BJ (cell line): ENCODE results near the gene ROS1. TPM values are rescaled to one million over a fixed set of nuclear protein-coding genes. Genes with fewer than 3 reads are reported as not detected.

Experiments used
- CTCF ChIA-PET: fragments of 350-600 bp; formaldehyde crosslinking; extraction: SDS; loops from one replicate; lab custom pipeline; 2021; ENCODE audit warnings: antibody characterized with exemption, inconsistent platforms; lab: Yijun Ruan, JAX
- POLR2A ChIA-PET: fragments of 300-600 bp; sonication (Branson Sonifier 250); formaldehyde crosslinking; extraction: SDS; loops from one replicate; lab custom pipeline; 2021; ENCODE audit warnings: antibody characterized with exemption; lab: Charles Lee
- DNase-seq: peaks from one replicate; pipeline ENCODE4 v3.0.0-alpha.2; 2011; ENCODE audit warnings: low read depth
- H3K27me3 ChIP-seq: 2 replicates; pipeline ENCODE4 v1.6.0; 2011; ENCODE audit warnings: low read length; ENCODE audit not compliant: control insufficient read depth, insufficient read depth
- H3K36me3 ChIP-seq: 2 replicates; pipeline ENCODE4 v1.5.1; 2011; ENCODE audit warnings: low read length; ENCODE audit not compliant: control insufficient read depth, insufficient read depth
- H3K4me3 ChIP-seq: 2 replicates; pipeline ENCODE4 v1.5.1; 2011; ENCODE audit warnings: low read depth, mild to moderate bottlenecking, control low read depth, low read length
- polyA plus RNA-seq: library from polyadenylated mRNA; depleted of rRNA; stranded (reverse); fragments of >200 nt; gene quantifications from 2 replicates; pipeline ENCODE4 v1.2.3, GENCODE V29; 2011
- TF ChIP-seq, protein P1 (sequence below): IDR thresholded peaks from 2 replicates; pipeline ENCODE4 v1.5.1; 2011; ENCODE audit warnings: low read depth, mild to moderate bottlenecking, control low read depth, inconsistent platforms, low read length, moderate library complexity; ENCODE audit not compliant: insufficient read depth

ROS1 gene
- polyA plus RNA-seq, 1 experiment, result 0.16 TPM

DNA sequence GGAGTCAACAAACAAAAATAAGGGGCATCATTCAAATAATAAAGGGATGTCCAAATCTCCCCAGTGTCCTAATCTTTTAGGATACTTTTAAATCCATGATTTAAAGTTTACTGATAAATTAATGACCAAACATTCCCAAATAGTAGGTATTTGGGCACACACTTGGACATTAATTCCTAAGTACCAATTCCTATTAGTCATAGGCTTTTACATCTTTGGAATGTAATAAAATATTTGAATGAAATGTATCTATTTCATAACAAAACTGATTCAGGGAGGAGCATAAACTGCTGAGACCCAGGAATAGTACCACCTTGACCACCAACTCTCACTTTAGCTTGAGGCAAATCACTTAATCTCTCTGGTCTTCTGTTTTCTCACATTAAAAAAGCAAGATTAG is 116.1 kb downstream of the ROS1 start:
- TF ChIP-seq, protein P1, sequence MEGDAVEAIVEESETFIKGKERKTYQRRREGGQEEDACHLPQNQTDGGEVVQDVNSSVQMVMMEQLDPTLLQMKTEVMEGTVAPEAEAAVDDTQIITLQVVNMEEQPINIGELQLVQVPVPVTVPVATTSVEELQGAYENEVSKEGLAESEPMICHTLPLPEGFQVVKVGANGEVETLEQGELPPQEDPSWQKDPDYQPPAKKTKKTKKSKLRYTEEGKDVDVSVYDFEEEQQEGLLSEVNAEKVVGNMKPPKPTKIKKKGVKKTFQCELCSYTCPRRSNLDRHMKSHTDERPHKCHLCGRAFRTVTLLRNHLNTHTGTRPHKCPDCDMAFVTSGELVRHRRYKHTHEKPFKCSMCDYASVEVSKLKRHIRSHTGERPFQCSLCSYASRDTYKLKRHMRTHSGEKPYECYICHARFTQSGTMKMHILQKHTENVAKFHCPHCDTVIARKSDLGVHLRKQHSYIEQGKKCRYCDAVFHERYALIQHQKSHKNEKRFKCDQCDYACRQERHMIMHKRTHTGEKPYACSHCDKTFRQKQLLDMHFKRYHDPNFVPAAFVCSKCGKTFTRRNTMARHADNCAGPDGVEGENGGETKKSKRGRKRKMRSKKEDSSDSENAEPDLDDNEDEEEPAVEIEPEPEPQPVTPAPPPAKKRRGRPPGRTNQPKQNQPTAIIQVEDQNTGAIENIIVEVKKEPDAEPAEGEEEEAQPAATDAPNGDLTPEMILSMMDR, result no peak
- ChIA-PET POLR2A (no interaction called here), CTCF (no interaction called here)
- Histone ChIP-seq H3K27me3 (no peaks in the 10 kb centered on the region; the same call in 1 of the 2 replicates), H3K4me3 (no peak overlapping the region), H3K36me3 (no peaks in the 10 kb centered on the region)
- no peak for DNase-seq

DNA sequence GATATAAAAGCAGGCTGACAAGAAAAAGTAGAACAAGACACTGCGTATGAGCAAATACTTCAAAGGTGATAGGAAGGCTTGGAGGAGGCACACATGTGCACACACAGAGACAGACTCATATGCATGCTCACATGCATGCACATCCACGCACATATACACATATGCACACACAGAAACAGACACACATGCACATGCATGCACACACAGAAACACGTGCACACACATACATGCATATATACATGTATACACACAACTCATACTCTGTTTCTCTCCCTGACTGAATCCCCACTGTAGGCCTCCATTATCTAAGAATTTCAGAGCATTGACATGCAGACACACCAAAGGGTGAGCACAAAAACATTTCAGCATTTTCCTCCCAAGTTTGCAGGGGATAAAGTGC is 116.7 kb downstream of the ROS1 start:
- Histone ChIP-seq H3K36me3 (no peaks in the 10 kb centered on the region), H3K4me3 (no peak overlapping the region), H3K27me3 (no peaks in the 10 kb centered on the region; the same call in 1 of the 2 replicates)
- POLR2A ChIA-PET, result no interaction called here
- CTCF ChIA-PET, result no interaction called here
- TF ChIP-seq, protein P1, result no peak
- no peak for DNase-seq

DNA sequence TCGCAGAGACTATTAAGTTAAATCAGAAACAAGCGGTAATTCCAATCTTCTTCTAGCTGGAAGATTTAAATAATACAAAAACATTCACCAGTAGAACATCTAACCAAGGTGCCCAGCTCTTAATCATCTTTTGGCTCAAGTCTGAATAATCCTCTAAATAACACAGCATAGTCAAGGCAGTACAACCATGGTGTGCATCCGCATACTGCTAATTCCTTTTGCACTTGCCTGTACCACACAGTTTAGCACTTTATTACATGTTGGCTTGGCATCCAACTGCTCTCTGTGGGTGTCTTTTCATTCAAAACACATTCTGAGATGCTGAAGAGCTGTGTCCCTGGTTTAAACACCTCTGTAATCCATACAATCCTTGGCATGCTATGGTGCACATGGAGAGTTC is 118.1 kb downstream of the ROS1 start:
- Histone ChIP-seq H3K4me3 (no peak overlapping the region), H3K36me3 (no peaks in the 10 kb centered on the region), H3K27me3 (no peaks in the 10 kb centered on the region; the same call in 1 of the 2 replicates)
- ChIA-PET CTCF (no interaction called here), POLR2A (no interaction called here)
- DNase-seq, result no peak
- TF ChIP-seq, protein P1, result no peak

DNA sequence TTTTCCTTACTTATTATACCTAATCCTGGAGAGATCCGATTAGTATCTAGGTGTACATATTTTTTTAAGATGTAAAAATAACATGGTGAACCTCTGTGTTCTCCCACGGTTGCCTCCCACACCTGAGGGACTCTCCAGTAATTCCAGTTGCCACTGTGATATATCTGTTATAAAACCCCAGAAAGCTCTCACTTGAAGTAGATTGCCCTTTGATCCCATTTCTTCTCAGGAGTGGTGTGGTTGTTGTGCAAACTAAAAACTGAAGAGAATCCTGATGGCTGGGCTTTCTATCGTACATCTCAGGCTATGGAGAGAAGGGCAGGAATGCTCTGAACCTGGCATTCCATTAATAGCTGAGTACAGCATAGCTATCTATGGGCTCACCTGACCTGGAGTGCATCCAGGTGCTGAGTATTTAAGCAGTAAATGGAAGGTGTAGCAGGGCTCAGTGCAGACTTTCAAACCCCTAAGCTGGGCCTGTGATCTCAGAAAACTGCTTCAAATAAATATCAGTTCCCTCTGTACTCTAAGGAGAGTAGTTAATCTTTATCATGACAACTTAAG is 119.4 kb downstream of the ROS1 start:
- H3K27me3 ChIP-seq, result no peaks in the 10 kb centered on the region; the same call in 1 of the 2 replicates
- no peak for DNase-seq
- ChIA-PET POLR2A (no interaction called here), CTCF (no interaction called here)
- no peaks in the 10 kb centered on the region for H3K36me3 ChIP-seq
- TF ChIP-seq, protein P1, result no peak
- no peak overlapping the region for H3K4me3 ChIP-seq

- DNase-seq, result no peak
- Histone ChIP-seq H3K36me3 (no peaks in the 10 kb centered on the region), H3K4me3 (no peak overlapping the region), H3K27me3 (no peaks in the 10 kb centered on the region; the same call in 1 of the 2 replicates)
- CTCF ChIA-PET, result no interaction called here
- POLR2A ChIA-PET, result no interaction called here
- TF ChIP-seq, protein P1, result no peak
These were observed 121.3 kb downstream of the ROS1 start for GRCh38 chr6:117304446-117304845.
